ENCODE data around the gene NGEF.

NGEF gene

DNA sequence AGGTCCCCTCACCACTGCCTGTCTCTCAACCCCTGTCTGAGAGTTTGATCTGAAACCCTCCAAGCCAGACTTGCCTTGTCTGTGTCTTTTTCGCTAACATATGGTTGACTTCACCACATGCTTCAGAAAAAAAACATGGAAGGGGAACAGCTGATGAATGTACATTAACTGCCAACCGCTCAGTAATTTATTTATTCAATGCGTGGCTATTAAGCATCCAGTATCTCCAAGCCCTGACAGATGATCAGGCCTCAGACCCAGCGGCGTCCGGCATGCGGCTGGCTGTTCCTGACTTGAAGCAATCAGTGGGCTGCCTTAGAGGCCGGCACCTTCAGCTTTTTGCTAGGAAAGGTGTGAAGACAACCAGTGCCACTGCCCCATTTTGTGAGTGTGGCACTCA lies 62.3 kb downstream of the NGEF start:
- no peaks in the 10 kb centered on the region for H3K9me2 ChIP-seq (replicated peaks; ENCODE audit: insufficient read depth, low read length)
- H2AFZ ChIP-seq (ENCODE audit: low read depth, low read length, severe bottlenecking): no peak overlapping the region
- H3K4me3 ChIP-seq (ENCODE audit: insufficient read depth, low read length, poor library complexity, severe bottlenecking): no peak overlapping the region
- H3F3A ChIP-seq (ENCODE audit: insufficient read depth): no peaks in the 10 kb centered on the region
- no peaks in the 10 kb centered on the region for H3K9me3 ChIP-seq (ENCODE audit: insufficient read depth, low read length)
- no peak overlapping the region for H3K27ac ChIP-seq (ENCODE audit: low read depth, low read length)
- no peaks in the 10 kb centered on the region for H3K36me3 ChIP-seq (ENCODE audit: low read length)
- no peaks in the 10 kb centered on the region for H4K20me1 ChIP-seq (ENCODE audit: low read depth, low read length)
- no peaks in the 10 kb centered on the region for H3K79me2 ChIP-seq (ENCODE audit: insufficient read depth, low read length)
- no peak overlapping the region for H3K4me2 ChIP-seq (ENCODE audit: low read depth, low read length, poor library complexity, severe bottlenecking)
- no peak overlapping the region for H3K9ac ChIP-seq (ENCODE audit: low read length)
- no peaks in the 10 kb centered on the region for H3K27me3 ChIP-seq (ENCODE audit: low read length)
- TF ChIP-seq, protein P1, sequence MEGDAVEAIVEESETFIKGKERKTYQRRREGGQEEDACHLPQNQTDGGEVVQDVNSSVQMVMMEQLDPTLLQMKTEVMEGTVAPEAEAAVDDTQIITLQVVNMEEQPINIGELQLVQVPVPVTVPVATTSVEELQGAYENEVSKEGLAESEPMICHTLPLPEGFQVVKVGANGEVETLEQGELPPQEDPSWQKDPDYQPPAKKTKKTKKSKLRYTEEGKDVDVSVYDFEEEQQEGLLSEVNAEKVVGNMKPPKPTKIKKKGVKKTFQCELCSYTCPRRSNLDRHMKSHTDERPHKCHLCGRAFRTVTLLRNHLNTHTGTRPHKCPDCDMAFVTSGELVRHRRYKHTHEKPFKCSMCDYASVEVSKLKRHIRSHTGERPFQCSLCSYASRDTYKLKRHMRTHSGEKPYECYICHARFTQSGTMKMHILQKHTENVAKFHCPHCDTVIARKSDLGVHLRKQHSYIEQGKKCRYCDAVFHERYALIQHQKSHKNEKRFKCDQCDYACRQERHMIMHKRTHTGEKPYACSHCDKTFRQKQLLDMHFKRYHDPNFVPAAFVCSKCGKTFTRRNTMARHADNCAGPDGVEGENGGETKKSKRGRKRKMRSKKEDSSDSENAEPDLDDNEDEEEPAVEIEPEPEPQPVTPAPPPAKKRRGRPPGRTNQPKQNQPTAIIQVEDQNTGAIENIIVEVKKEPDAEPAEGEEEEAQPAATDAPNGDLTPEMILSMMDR (IDR thresholded peaks at IDR 0.05; ENCODE audit: insufficient read depth, low read length, poor library complexity, severe bottlenecking): no peak
- no peak for TF ChIP-seq EZH2phosphoT487 (conservative IDR thresholded peaks at IDR 0.05; ENCODE audit: low read length)

DNA sequence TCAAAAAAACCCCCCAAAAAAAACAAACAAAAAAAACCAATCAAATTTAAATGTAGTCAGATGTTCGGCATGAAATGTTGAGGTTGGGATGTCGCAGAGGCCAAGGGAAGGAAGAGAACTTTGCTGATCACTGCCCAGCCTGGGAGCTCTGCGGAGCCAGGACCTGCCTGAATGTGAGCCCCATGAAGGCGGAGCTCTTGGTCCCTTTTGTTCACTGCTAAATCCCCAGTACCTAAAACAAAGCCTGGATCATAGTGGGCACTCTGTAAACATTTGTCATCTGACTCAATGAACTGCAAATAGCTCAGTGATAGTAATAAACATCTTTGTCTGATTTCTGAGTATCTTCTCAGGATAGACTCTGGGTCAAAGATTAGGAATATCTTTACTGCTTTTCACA lies 64.0 kb downstream of the NGEF start:
- no peak overlapping the region for H3K27ac ChIP-seq (ENCODE audit: low read depth, low read length)
- H3K9me3 ChIP-seq (ENCODE audit: insufficient read depth, low read length): no peaks in the 10 kb centered on the region
- TF ChIP-seq, protein P1 (IDR thresholded peaks at IDR 0.05; ENCODE audit: insufficient read depth, low read length, poor library complexity, severe bottlenecking): no peak
- TF ChIP-seq EZH2phosphoT487 (conservative IDR thresholded peaks at IDR 0.05; ENCODE audit: low read length): no peak
- H3K9me2 ChIP-seq (replicated peaks; ENCODE audit: insufficient read depth, low read length): no peaks in the 10 kb centered on the region
- H3K4me2 ChIP-seq (ENCODE audit: low read depth, low read length, poor library complexity, severe bottlenecking): no peak overlapping the region
- H3K4me3 ChIP-seq (ENCODE audit: insufficient read depth, low read length, poor library complexity, severe bottlenecking): no peak overlapping the region
- no peaks in the 10 kb centered on the region for H3K79me2 ChIP-seq (ENCODE audit: insufficient read depth, low read length)
- no peak overlapping the region for H2AFZ ChIP-seq (ENCODE audit: low read depth, low read length, severe bottlenecking)
- H3K36me3 ChIP-seq (ENCODE audit: low read length): no peaks in the 10 kb centered on the region
- no peak overlapping the region for H3K9ac ChIP-seq (ENCODE audit: low read length)
- no peaks in the 10 kb centered on the region for H4K20me1 ChIP-seq (ENCODE audit: low read depth, low read length)
- H3K27me3 ChIP-seq (ENCODE audit: low read length): no peaks in the 10 kb centered on the region
- H3F3A ChIP-seq (ENCODE audit: insufficient read depth): no peaks in the 10 kb centered on the region

DNA sequence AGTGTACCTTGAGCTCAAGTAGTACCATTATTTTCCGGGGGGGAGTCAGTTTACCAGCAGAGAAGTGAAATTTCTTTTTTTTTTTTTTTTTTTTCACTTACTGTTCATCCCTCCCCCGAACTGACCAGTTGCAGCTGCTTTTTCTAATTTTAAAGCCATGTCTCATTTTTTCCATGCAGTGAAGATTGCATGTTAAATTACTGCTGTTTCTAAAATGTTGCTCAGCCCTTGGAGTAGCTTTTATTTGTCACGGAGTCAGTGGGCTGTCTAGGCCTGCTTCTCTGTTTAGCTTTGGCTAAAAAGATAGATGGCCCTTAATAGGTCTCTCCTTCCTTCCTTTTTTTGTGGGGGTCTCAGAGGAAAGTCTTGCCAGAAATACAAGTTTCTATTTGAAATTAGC lies 70.2 kb downstream of the NGEF start:
- Histone ChIP-seq H2AFZ (ENCODE audit: low read depth, low read length, severe bottlenecking) (no peak overlapping the region), H3K36me3 (ENCODE audit: low read length) (no peaks in the 10 kb centered on the region), H3K9me3 (ENCODE audit: insufficient read depth, low read length) (no peaks in the 10 kb centered on the region), H3K27ac (ENCODE audit: low read depth, low read length) (no peak overlapping the region), H3K9ac (ENCODE audit: low read length) (no peak overlapping the region), H3K27me3 (ENCODE audit: low read length) (no peaks in the 10 kb centered on the region; the same call in 1 of the 2 replicates), H3K79me2 (ENCODE audit: insufficient read depth, low read length) (no peaks in the 10 kb centered on the region), H3K4me3 (ENCODE audit: insufficient read depth, low read length, poor library complexity, severe bottlenecking) (no peak overlapping the region), H3K9me2 (replicated peaks; ENCODE audit: insufficient read depth, low read length) (no peaks in the 10 kb centered on the region), H3K4me2 (ENCODE audit: low read depth, low read length, poor library complexity, severe bottlenecking) (no peak overlapping the region), H3F3A (ENCODE audit: insufficient read depth) (no peaks in the 10 kb centered on the region), H4K20me1 (ENCODE audit: low read depth, low read length) (no peaks in the 10 kb centered on the region)
- TF ChIP-seq EZH2phosphoT487 (conservative IDR thresholded peaks at IDR 0.05; ENCODE audit: low read length): no peak
- TF ChIP-seq, protein P1 (IDR thresholded peaks at IDR 0.05; ENCODE audit: insufficient read depth, low read length, poor library complexity, severe bottlenecking): no peak

Data from SU-DHL-6 (cell line).